HG02840 (cell line): Measurements from ENCODE around the gene PDCD1LG2.

Experiments
- ATAC-seq: cut with Tn5 transposase; IDR thresholded peaks from one replicate; pipeline ENCODE4 v1.9.1; 2021; ENCODE audit warnings: mild to moderate bottlenecking, moderate library complexity, moderate number of reproducible peaks; ENCODE audit not compliant: unreplicated experiment, low FRiP score

Gene PDCD1LG2

GRCh38 chr9:5596173-5596572 is 85.8 kb downstream of the PDCD1LG2 start:
- no peak for ATAC-seq

- no peak for ATAC-seq
Measured at GRCh38 chr9:5608298-5609225, 98.2 kb downstream of the PDCD1LG2 start.

GRCh38 chr9:5609226-5609596 is 98.9 kb downstream of the PDCD1LG2 start:
- ATAC-seq, result no peak

GRCh38 chr9:5610491-5610890 is 100.2 kb downstream of the PDCD1LG2 start:
- no peak for ATAC-seq

- ATAC-seq, result no peak
Measured at GRCh38 chr9:5611321-5612184, 101.2 kb downstream of the PDCD1LG2 start.

GRCh38 chr9:5612185-5612530 is 101.8 kb downstream of the PDCD1LG2 start:
- no peak for ATAC-seq

- ATAC-seq, result no peak
Measured at GRCh38 chr9:5614192-5614591, 103.9 kb downstream of the PDCD1LG2 start.

- ATAC-seq, result no peak
Measured at GRCh38 chr9:5614985-5615384, 104.7 kb downstream of the PDCD1LG2 start.

GRCh38 chr9:5617749-5618148 is 107.4 kb downstream of the PDCD1LG2 start:
- ATAC-seq, result peak; percentile 94

- no peak for ATAC-seq
Measured at GRCh38 chr9:5620494-5620893, 110.2 kb downstream of the PDCD1LG2 start.
